ENCODE results near the gene NCAN. TPM values are rescaled to one million over a fixed set of nuclear protein-coding genes. Genes with fewer than 3 reads are reported as not detected.
A peak's percentile ranks its signal among the peaks of the same experiment; 100 is the strongest.
"Not testable (repeated sequence)": the region's sequence is repeated elsewhere in the genome, so short reads cannot be mapped to it uniquely, and the experiment has no call there.

The NCAN gene
- total RNA-seq, 1 donor from 2014 or later, result 0.02 TPM

- no peak for TF ChIP-seq CTCF (IDR thresholded peaks at IDR 0.05; ENCODE audit: unreplicated experiment)
- peaks cover 19% of the 10 kb centered on the region for H3K27me3 Mint-ChIP-seq (ENCODE audit: low read depth)
- peak; percentile 60 to 81 for DNase-seq (ENCODE audit: low spot score in 2 of 2, unreplicated experiment in 2 of 2)
- H3K27ac Mint-ChIP-seq, result no peak within 1 kb of the TSS
- H3K9me3 Mint-ChIP-seq, result no peaks in the 10 kb centered on the region
- H3K36me3 Mint-ChIP-seq, result no peaks in the 10 kb centered on the region
- H3K4me1 Mint-ChIP-seq, result peaks cover 19% of the 10 kb centered on the region
- peak within 1 kb of the TSS; percentile 52 for H3K4me3 Mint-ChIP-seq
Measured at GRCh38 chr19:19170053-19170872, 41.5 kb upstream of the NCAN start, which contains the start of gene MEF2B. TSS of gene MEF2B (minus strand) at chr19:19170263. CDS start at chr19:19150735, 19,528 bp downstream.

GRCh38 chr19:19170873-19171672 lies 40.7 kb upstream of the NCAN start:
- TF ChIP-seq CTCF (IDR thresholded peaks at IDR 0.05; ENCODE audit: unreplicated experiment), result no peak
- Mint-ChIP-seq H3K27me3 (ENCODE audit: low read depth) (peaks cover 19% of the 10 kb centered on the region), H3K27ac (no peak overlapping the region), H3K36me3 (no peaks in the 10 kb centered on the region), H3K4me3 (peak overlapping the region; percentile 52), H3K9me3 (no peaks in the 10 kb centered on the region), H3K4me1 (peaks cover 19% of the 10 kb centered on the region)
- no peak for DNase-seq (ENCODE audit: low spot score in 2 of 2, unreplicated experiment in 2 of 2)

GRCh38 chr19:19171821-19172532 lies 39.8 kb upstream of the NCAN start:
- Mint-ChIP-seq H3K4me1 (peaks cover 19% of the 10 kb centered on the region), H3K27ac (no peak overlapping the region), H3K9me3 (no peaks in the 10 kb centered on the region), H3K4me3 (no peak overlapping the region), H3K27me3 (ENCODE audit: low read depth) (peaks cover 19% of the 10 kb centered on the region), H3K36me3 (peaks cover 2% of the 10 kb centered on the region)
- no peak for TF ChIP-seq CTCF (IDR thresholded peaks at IDR 0.05; ENCODE audit: unreplicated experiment)
- DNase-seq (ENCODE audit: low spot score in 2 of 2, unreplicated experiment in 2 of 2), result no peak

GRCh38 chr19:19173243-19173642 lies 38.5 kb upstream of the NCAN start:
- not testable (repeated sequence) for H3K4me3 Mint-ChIP-seq; H3K27ac Mint-ChIP-seq; H3K36me3 Mint-ChIP-seq; H3K9me3 Mint-ChIP-seq; DNase-seq (ENCODE audit: low spot score in 2 of 2, unreplicated experiment in 2 of 2)
- Mint-ChIP-seq H3K27me3 (ENCODE audit: low read depth) (peaks cover 19% of the 10 kb centered on the region), H3K4me1 (peaks cover 19% of the 10 kb centered on the region)

GRCh38 chr19:19176950-19177349 lies 34.8 kb upstream of the NCAN start:
- H3K9me3 Mint-ChIP-seq, result no peaks in the 10 kb centered on the region
- no peak for TF ChIP-seq CTCF (IDR thresholded peaks at IDR 0.05; ENCODE audit: unreplicated experiment)

More at GRCh38 chr19:19176950-19177349, 34.8 kb upstream of the NCAN start:
- Mint-ChIP-seq H3K36me3 (peaks cover 18% of the 10 kb centered on the region), H3K4me3 (no peak overlapping the region), H3K27ac (no peak overlapping the region), H3K27me3 (ENCODE audit: low read depth) (no peaks in the 10 kb centered on the region), H3K4me1 (no peaks in the 10 kb centered on the region)
- DNase-seq (ENCODE audit: low spot score in 2 of 2, unreplicated experiment in 2 of 2), result no peak

All from mesothelial cell of epicardium (in vitro differentiated cells).